SK-N-SH (cell line): Measurements from ENCODE around the gene LSM4. TPM values are rescaled to one million over a fixed set of nuclear protein-coding genes. Genes with fewer than 3 reads are reported as not detected.

Experiments used
- CTCF ChIA-PET: fragments of 300-600, 350-600 bp; formaldehyde crosslinking; extraction: SDS; loops from one replicate; lab custom pipeline; 2021; lab: Yijun Ruan, JAX
- POLR2A ChIA-PET: fragments of 350-600 bp; sonication (Branson Sonifier 250); formaldehyde crosslinking; extraction: SDS; loops from one replicate; lab custom pipeline; 2020; ENCODE audit warnings: antibody characterized with exemption, inconsistent platforms; lab: Yijun Ruan, JAX
- DNase-seq: peaks from one replicate; pipeline ENCODE4 v3.0.0; 2012
- H2AFZ ChIP-seq: fragments of 200-600 bp; sonication (generic); 2 replicates; pipeline ENCODE4 v1.8.1; 2016; ENCODE audit warnings: antibody characterized with exemption, mild to moderate bottlenecking, low read depth
- H3F3A ChIP-seq: fragments of 200-600 bp; sonication (generic); replicated peaks from 2 replicates; pipeline ENCODE3; 2016; ENCODE audit warnings: antibody characterized with exemption, mild to moderate bottlenecking; ENCODE audit not compliant: insufficient read depth
- H3K27ac ChIP-seq, 2 experiments: fragments of 200-500 bp in 1 of 2; fragments of 200-600 bp in 1 of 2; sonication (Bioruptor generic) in 1 of 2; sonication (generic), shearing (Covaris generic) in 1 of 2; 2 replicates each; pipeline versions ENCODE4 v1.5.1 to v1.6.1; 2014 to 2016; ENCODE audit warnings: low read depth in 2 of 2, inconsistent platforms in 1 of 2, low read length in 1 of 2, mild to moderate bottlenecking in 1 of 2, mixed read lengths in 1 of 2
- H3K27me3 ChIP-seq: fragments of 200-600 bp; sonication (generic), shearing (Covaris generic); 2 replicates; pipeline ENCODE4 v1.6.1; 2016; ENCODE audit warnings: mixed run types; ENCODE audit not compliant: insufficient read depth
- H3K36me3 ChIP-seq, 2 experiments: fragments of 200-500 bp in 1 of 2; fragments of 200-600 bp in 1 of 2; sonication (Bioruptor generic) in 1 of 2; sonication (generic) in 1 of 2; replicated peaks in 1 of 2; 2 replicates each; pipeline versions ENCODE3 to v1.5.1; 2014 to 2016; ENCODE audit warnings: low read length in 1 of 2, mild to moderate bottlenecking in 1 of 2; ENCODE audit not compliant: insufficient read depth in 2 of 2, control insufficient read depth in 1 of 2
- H3K4me1 ChIP-seq, 2 experiments: fragments of 200-500 bp in 1 of 2; fragments of 200-600 bp in 1 of 2; sonication (Bioruptor generic) in 1 of 2; sonication (generic), shearing (Covaris generic) in 1 of 2; 2 replicates each; pipeline versions ENCODE4 v1.5.1 to v1.6.1; 2014 to 2016; ENCODE audit warnings: low read depth in 1 of 2, low read length in 1 of 2, mixed run types in 1 of 2; ENCODE audit not compliant: insufficient read depth in 2 of 2, control insufficient read depth in 1 of 2
- H3K4me2 ChIP-seq: fragments of 200-600 bp; sonication (generic), shearing (Covaris generic); 2 replicates; pipeline ENCODE4 v1.6.1; 2017; ENCODE audit warnings: mixed run types
- H3K4me3 ChIP-seq, 2 experiments: fragments of 200-500 bp in 1 of 2; fragments of 200-600 bp in 1 of 2; sonication (Bioruptor generic) in 1 of 2; sonication (generic), shearing (Covaris generic) in 1 of 2; 2 replicates each; pipeline versions ENCODE4 v1.5.1 to v1.8.1; 2014 to 2016; ENCODE audit warnings: low read depth in 2 of 2, inconsistent platforms in 1 of 2, low read length in 1 of 2, mild to moderate bottlenecking in 1 of 2, mixed read lengths in 1 of 2, moderate library complexity in 1 of 2
- H3K79me2 ChIP-seq: fragments of 200-600 bp; sonication (generic); 2 replicates; pipeline ENCODE4 v1.8.1; 2017; ENCODE audit warnings: mild to moderate bottlenecking; ENCODE audit not compliant: insufficient read depth
- H3K9ac ChIP-seq: fragments of 200-600 bp; sonication (generic); 2 replicates; pipeline ENCODE4 v1.6.1; 2017; ENCODE audit warnings: mixed run types
- H3K9me2 ChIP-seq: fragments of 200-600 bp; sonication (generic); 2 replicates; pipeline ENCODE4 v1.6.1; 2017; ENCODE audit warnings: mixed run types
- H3K9me3 ChIP-seq: fragments of 200-600 bp; sonication (generic); 2 replicates; pipeline ENCODE4 v1.6.1; 2017; ENCODE audit warnings: mixed run types, mild to moderate bottlenecking, moderate library complexity
- H4K20me1 ChIP-seq: fragments of 200-600 bp; sonication (generic); 2 replicates; pipeline ENCODE4 v1.6.1; 2017; ENCODE audit warnings: mild to moderate bottlenecking, mixed run types; ENCODE audit not compliant: insufficient read depth
- CHD2 ChIP-seq: fragments of 150-350 bp; IDR thresholded peaks from 2 replicates; pipeline ENCODE4 v1.6.1; 2018; ENCODE audit warnings: low read length; ENCODE audit not compliant: partially characterized antibody
- CTCF ChIP-seq: fragments of 200-600 bp; sonication (generic); IDR thresholded peaks from 2 replicates; pipeline ENCODE4 v1.6.1; 2017; ENCODE audit warnings: antibody characterized with exemption, mild to moderate bottlenecking, moderate library complexity
- ELF1 ChIP-seq: IDR thresholded peaks from 2 replicates; pipeline ENCODE4 v1.4.0; 2012
- EP300 ChIP-seq, 2 experiments: IDR thresholded peaks; 2 replicates each; pipeline versions ENCODE4 v1.4.0 to v1.6.1; 2012; ENCODE audit warnings: borderline replicate concordance in 1 of 2, low read depth in 1 of 2, low read length in 1 of 2
- EZH2phosphoT487 ChIP-seq: fragments of 200-600 bp; sonication (generic); IDR thresholded peaks from 2 replicates; pipeline ENCODE4 v1.6.1; 2017; ENCODE audit warnings: low read depth, mixed run types, mild to moderate bottlenecking, antibody characterized with exemption, moderate library complexity, borderline replicate concordance
- FOXJ3 ChIP-seq: sonication (generic); formaldehyde crosslinking; IDR thresholded peaks from 2 replicates; pipeline ENCODE4 v1.5.1; 2020; ENCODE audit warnings: mild to moderate bottlenecking, missing genetic modification reagents
- FOXM1 ChIP-seq: IDR thresholded peaks from 2 replicates; pipeline ENCODE4 v1.4.0; 2012; ENCODE audit warnings: low read depth, mild to moderate bottlenecking
- GABPA ChIP-seq: IDR thresholded peaks from 2 replicates; pipeline ENCODE4 v1.4.0; 2012; ENCODE audit warnings: low read depth, mild to moderate bottlenecking
- GATA2 ChIP-seq: sonication (generic); formaldehyde crosslinking; IDR thresholded peaks from 2 replicates; pipeline ENCODE4 v1.5.0; 2020; ENCODE audit warnings: mild to moderate bottlenecking, missing genetic modification reagents
- JUND ChIP-seq: IDR thresholded peaks from 2 replicates; pipeline ENCODE4 v1.4.0; 2012
- MAX ChIP-seq: IDR thresholded peaks from 2 replicates; pipeline ENCODE4 v1.4.0; 2012; ENCODE audit warnings: low read depth
- MEF2A ChIP-seq: IDR thresholded peaks from 2 replicates; pipeline ENCODE4 v1.4.0; 2012; ENCODE audit warnings: low read depth, borderline replicate concordance
- NRF1 ChIP-seq: IDR thresholded peaks from 2 replicates; pipeline ENCODE4 v1.6.1; 2012; ENCODE audit warnings: low read depth, mild to moderate bottlenecking, low read length
- PBX3 ChIP-seq: IDR thresholded peaks from 2 replicates; pipeline ENCODE4; 2012
- RCOR1 ChIP-seq: fragments of 150-350 bp; IDR thresholded peaks from 2 replicates; pipeline ENCODE4 v1.6.1; 2017; ENCODE audit warnings: antibody characterized with exemption, low read length
- REST ChIP-seq: IDR thresholded peaks from 2 replicates; pipeline ENCODE4 v1.6.1; 2012; ENCODE audit warnings: mild to moderate bottlenecking, low read depth, low read length, moderate library complexity
- RFX5 ChIP-seq: IDR thresholded peaks from 2 replicates; pipeline ENCODE4 v1.6.1; 2012; ENCODE audit warnings: mild to moderate bottlenecking, improper control_type of control experiment, low read length
- TAF1 ChIP-seq: IDR thresholded peaks from 2 replicates; pipeline ENCODE4 v1.6.1; 2012; ENCODE audit warnings: low read depth, mild to moderate bottlenecking, low read length, moderate library complexity, borderline replicate concordance
- USF1 ChIP-seq: IDR thresholded peaks from 2 replicates; pipeline ENCODE4 v1.4.0; 2012; ENCODE audit warnings: low read depth, borderline replicate concordance
- WGBS: methylation state at CpG from one replicate; pipeline ENCODE4 v1.1.6; 2017; ENCODE audit warnings: low lambda C conversion rate; 5-methylcytosine and 5-hydroxymethylcytosine counted together
- polyA plus RNA-seq, 3 experiments: library from polyadenylated mRNA; depleted of rRNA; stranded (reverse); fragments of >200 nt; gene quantifications; 2 replicates each; pipeline ENCODE4 v1.2.3, GENCODE V29; 2012

Gene LSM4
- polyA plus RNA-seq, 1 of the 3 experiments (the other 2 are of a cell fraction), result 277 TPM

GRCh38 chr19:18261474-18261873, 61.4 kb downstream of the LSM4 start:
- Histone ChIP-seq H3K27ac (no peak overlapping the region), H3K9me3 (no peaks in the 10 kb centered on the region), H4K20me1 (0 out of 2 replicates have a peak, but pooled peaks cover 2% of the 10 kb centered on the region), H3K9ac (no peak overlapping the region), H3K4me1 (no peaks in the 10 kb centered on the region), H3F3A (no peaks in the 10 kb centered on the region), H3K9me2 (no peaks in the 10 kb centered on the region), H3K4me3 (no peak overlapping the region), H3K27me3 (no peaks in the 10 kb centered on the region), H3K36me3 (peaks cover 3 to 19% of the 10 kb centered on the region in 2 experiments), H3K79me2 (no peaks in the 10 kb centered on the region), H3K4me2 (no peak overlapping the region), H2AFZ (no peak overlapping the region)
- no peak for DNase-seq
- POLR2A ChIA-PET, result interaction anchor here (0.8 kb wide), 1 partner anchor 69 kb away, joined by 3 read pairs; no protein-coding TSS in a partner anchor
- no peak for TF ChIP-seq GABPA
- TF ChIP-seq ELF1, result no peak
- no peak for TF ChIP-seq PBX3
- TF ChIP-seq EZH2phosphoT487, result no peak
- TF ChIP-seq CTCF, result no peak
- no peak for TF ChIP-seq EP300 (IDR thresholded peaks at IDR 0.05; ENCODE audit: borderline replicate concordance in 1 of 2, low read depth in 1 of 2, low read length in 1 of 2)
- TF ChIP-seq MAX, result no peak
- TF ChIP-seq FOXJ3, result no peak
- no peak for TF ChIP-seq TAF1
- no peak for TF ChIP-seq NRF1
- no peak for TF ChIP-seq FOXM1
- no peak for TF ChIP-seq RFX5
- TF ChIP-seq MEF2A, result no peak
- TF ChIP-seq RCOR1, result no peak
- no peak for TF ChIP-seq GATA2
- no peak for TF ChIP-seq REST
- no peak for TF ChIP-seq JUND
- TF ChIP-seq CHD2, result no peak
- TF ChIP-seq USF1, result no peak
- CTCF ChIA-PET, result interaction anchor here (1.3 to 19.4 kb wide), 4 partner anchors 9 to 60 kb away, joined by 4 to 505 read pairs (median 24); partner anchors contain the start of genes MPV17L2 and RAB3A
- no CpG with 5 or more reads among the region's 2 CpGs for WGBS
